Right renal pelvis (tissue), 4 donors: Measurements from ENCODE around the gene SSNA1. TPM values are rescaled to one million over a fixed set of nuclear protein-coding genes. Genes with fewer than 3 reads are reported as not detected.

Experiments used
- DNase-seq, 4 donors: peaks; one replicate each; pipeline ENCODE4 v3.0.0-alpha.2; 2013; ENCODE audit warnings: low read depth in 4 of 4, low spot score in 3 of 4, missing footprints in 1 of 4
- polyA plus RNA-seq, 4 donors: library from polyadenylated mRNA; unstranded; fragments of 120-200 nt; gene quantifications; one replicate each; pipeline ENCODE4 v1.2.1, GENCODE V29; 2013; ENCODE audit not compliant: insufficient read length in 4 of 4

Gene SSNA1
- polyA plus RNA-seq, 4 donors = 42.7 to 70.4 (median 47.7) TPM

DNA sequence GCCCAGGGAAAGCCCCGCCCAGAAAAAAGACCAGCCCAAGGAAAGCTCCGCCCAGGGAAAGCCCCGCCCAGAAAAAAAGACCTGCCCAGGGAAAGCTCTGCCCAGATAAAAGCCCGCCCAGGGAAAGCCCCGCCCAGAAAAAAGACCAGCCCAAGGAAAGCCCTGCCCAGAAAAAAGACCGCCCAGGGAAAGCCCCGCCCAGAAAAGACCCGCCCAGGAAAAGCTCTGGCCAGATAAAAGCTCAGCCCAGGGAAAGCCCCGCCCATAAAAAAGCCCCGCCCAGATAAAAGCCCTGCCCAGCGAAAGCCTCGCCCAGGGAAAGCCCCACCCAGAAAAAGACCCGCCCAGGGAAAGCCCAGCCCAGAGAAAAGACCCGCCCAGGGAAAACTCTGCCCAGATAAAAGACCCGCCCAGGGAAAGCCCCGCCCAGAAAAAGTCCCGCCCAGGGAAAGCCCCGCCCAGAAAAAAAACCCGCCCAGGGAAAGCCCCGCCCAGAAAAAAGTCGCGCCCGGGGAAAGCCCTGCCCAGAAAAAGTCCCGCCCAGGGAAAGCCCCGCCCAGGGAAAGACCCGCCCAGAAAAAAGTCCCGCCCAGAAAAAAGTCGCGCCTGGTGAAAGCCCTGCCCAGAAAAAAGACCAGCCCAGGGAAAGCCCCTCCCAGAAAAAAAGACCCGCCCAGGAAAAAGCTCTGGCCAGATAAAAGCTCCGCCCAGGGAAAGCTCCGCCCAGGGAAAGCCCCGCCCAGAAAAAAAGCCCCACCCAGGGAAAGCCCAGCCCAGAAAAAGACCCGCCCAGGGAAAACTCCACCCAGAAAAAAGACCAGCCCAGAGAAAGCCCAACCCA lies 37.6 kb upstream of the SSNA1 start:
- no peak for DNase-seq

GRCh38 chr9:137152844-137153405 lies 35.6 kb upstream of the SSNA1 start:
- DNase-seq = no peak

- DNase-seq = no peak
These were observed 31.7 kb upstream of the SSNA1 start for GRCh38 chr9:137156567-137157375.

- no peak for DNase-seq
These were observed 30.7 kb upstream of the SSNA1 start for GRCh38 chr9:137157618-137158415.

DNA sequence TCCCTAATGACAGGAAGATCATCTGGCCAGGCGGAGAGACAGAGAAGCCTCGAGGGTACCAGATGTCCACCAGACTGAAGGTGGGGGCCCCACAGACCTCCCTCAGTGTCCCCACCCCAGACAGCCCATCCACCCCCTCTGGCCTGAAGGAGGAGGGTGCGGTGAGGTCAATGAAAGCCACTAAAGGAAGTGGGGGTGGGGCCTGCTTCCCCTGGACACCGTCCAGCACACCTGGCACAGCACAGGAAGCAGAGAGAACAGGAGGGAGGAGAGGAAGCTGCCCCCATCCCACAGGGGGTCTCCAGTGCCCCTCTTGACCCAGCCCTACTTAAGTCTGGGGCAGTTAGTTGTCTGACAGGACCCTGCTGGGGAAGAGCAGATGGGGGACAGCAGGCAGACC lies 29.9 kb upstream of the SSNA1 start:
- no peak for DNase-seq

GRCh38 chr9:137159105-137160053 lies 29.1 kb upstream of the SSNA1 start:
- DNase-seq = no peak

GRCh38 chr9:137160054-137160425 lies 28.4 kb upstream of the SSNA1 start:
- DNase-seq = no peak

DNA sequence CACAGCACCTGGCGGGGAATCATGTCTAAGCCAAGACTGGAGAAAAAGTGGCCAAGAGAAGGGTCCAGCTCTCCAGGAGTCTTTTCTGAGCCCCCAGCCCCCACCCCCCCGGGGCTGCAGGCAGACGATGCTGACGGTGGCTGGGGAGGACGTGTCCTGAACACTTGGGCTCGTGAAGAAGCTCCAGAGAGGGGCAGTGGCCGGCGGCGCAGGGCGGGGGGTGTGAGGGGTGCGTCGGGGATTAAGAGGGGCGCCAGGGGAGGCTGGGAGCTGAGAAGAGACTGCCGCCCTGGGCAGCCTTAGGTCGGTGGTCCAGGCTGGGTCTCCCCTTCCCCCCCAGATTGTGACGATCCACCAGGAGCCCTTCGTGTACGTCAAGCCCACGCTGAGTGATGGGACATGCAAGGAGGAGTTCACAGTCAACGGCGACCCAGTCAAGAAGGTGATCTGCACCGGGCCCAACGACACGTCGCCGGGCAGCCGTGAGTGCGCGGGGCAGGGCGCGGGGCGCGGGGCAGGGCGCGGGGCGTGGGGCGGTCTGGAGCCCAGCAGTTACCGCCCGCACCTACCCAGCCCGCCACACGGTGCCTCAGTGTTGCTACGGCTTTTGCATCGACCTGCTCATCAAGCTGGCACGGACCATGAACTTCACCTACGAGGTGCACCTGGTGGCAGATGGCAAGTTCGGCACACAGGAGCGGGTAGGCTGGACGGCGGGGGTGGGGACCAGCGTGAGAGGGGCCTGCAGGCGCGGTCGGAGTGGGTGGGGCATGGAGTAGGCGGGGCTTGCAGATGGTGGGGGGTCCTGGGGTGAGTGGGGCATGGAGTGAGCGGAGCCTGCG lies 27.5 kb upstream of the SSNA1 start:
- no peak for DNase-seq

DNA sequence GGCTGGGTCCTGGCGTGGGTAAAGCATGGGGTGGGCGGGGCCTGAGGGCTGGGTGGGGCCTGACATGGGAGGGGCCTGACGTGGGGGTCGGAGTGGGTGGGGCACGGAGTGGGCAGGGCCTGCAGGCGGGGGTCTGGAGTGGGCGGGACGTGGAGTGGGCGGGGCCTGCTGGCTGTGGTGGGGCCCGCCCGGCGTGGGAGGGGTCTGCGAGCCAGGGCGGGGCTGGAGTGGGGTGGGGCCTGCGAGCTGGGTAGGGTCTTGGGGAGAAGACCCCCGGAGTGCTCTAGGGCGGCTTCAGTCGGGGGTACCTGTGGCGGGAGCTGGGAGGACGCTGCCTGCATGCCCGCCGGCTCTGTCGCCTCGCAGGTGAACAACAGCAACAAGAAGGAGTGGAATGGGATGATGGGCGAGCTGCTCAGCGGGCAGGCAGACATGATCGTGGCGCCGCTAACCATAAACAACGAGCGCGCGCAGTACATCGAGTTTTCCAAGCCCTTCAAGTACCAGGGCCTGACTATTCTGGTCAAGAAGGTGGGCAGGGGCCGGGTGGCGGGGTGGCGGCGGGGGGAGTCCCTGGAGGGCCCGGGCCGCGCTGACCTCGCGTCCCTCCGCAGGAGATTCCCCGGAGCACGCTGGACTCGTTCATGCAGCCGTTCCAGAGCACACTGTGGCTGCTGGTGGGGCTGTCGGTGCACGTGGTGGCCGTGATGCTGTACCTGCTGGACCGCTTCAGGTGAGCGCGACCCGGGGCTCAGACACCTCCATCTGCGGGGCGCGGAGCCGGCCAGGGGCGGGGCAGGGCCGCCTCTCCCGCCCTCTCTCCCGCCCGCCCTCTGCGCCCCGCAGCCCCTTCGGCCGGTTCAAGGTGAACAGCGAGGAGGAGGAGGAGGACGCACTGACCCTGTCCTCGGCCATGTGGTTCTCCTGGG lies 26.7 kb upstream of the SSNA1 start:
- no peak for DNase-seq

DNA sequence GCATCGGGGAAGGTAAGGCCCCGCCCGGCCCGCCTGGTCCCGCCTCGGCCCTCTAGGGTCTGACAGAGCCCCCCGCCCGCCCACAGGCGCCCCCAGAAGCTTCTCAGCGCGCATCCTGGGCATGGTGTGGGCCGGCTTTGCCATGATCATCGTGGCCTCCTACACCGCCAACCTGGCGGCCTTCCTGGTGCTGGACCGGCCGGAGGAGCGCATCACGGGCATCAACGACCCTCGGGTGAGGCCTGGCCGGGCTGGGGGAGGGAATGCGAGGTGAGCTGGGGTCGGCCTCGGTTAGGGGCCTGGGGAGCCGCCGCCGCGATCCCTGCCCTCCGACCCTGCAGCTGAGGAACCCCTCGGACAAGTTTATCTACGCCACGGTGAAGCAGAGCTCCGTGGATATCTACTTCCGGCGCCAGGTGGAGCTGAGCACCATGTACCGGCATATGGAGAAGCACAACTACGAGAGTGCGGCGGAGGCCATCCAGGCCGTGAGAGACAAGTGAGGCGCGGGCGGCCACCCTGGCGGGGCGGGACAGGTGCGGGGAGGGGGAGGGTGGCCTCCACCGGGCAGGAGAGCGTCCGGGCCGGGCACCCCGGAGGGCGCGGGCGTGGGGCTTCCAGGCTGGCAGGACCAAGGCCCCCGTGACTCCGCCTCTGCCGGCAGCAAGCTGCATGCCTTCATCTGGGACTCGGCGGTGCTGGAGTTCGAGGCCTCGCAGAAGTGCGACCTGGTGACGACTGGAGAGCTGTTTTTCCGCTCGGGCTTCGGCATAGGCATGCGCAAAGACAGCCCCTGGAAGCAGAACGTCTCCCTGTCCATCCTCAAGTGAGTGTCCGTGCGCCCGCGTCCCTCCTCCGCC lies 25.7 kb upstream of the SSNA1 start:
- DNase-seq = no peak

DNA sequence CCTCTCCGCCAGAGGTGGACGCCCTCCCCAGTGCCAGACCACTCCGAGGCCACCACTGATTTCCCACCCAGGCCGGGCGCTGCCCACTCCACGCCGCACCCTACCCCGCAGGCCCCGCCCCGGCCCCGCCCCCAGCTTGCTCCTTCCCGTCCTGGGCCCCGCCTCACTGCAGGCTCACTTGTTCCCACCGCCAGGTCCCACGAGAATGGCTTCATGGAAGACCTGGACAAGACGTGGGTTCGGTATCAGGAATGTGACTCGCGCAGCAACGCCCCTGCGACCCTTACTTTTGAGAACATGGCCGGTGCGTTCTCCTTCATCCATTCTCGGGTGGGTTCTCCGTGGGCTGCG lies 25.1 kb upstream of the SSNA1 start:
- no peak for DNase-seq

DNA sequence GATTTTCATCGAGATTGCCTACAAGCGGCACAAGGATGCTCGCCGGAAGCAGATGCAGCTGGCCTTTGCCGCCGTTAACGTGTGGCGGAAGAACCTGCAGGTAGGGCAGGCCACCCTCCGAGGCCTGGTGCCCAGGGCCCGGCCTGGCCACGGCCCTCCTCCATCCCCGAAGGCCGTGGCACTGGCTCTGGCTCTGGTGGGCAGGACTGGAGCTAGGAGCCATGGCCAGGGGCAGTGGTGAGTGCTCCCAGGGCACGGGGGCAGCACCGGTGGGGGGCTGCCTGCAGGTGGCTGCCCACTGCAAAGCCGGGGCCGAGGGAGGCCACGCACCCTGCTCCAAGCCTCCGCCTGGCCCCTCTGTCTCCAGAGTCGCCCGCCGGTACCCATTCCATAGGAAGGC lies 24.7 kb upstream of the SSNA1 start:
- DNase-seq = no peak

DNA sequence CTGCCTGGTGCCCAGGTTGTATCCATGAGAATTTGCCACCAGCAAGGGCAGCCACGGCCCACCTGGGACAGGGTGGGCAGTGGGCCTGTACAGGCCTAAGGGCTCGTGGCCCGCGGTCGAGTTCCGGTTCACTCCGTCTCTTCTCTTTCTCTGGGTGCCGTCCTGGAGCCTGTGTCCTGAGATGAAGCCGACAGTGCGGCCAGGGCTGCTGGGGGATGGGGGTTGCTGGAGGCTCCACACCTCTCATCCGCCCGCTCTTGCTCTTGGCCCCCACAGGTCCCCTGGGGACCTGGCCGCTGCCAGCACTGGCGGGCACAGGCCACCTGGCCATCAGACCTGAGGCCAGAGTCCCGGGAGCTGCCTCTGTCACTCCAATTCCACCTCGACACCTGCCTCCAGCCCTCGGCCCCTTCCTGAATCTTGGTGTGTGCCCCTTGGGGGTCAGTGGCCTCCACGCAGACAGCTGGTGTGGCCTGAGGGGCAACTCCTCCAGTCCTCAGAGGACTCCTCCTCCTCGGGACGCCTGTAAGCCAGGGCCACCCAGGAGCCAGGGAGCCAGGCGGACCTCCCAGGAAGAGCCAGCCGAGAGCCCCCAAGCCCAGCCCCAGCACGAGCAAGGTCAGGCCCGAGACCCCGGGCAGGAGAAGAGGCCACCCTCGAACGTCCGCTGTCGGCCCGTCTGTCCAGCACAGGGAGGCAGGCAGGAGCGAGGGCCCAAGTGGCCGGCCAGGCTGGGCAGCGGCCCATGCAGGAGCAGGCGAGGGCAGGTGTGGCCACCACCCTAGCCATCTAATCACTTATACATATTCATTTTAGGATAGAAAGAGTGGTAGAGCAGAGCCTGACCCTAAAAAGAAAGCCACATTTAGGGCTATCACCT lies 23.9 kb upstream of the SSNA1 start:
- DNase-seq = no peak

DNA sequence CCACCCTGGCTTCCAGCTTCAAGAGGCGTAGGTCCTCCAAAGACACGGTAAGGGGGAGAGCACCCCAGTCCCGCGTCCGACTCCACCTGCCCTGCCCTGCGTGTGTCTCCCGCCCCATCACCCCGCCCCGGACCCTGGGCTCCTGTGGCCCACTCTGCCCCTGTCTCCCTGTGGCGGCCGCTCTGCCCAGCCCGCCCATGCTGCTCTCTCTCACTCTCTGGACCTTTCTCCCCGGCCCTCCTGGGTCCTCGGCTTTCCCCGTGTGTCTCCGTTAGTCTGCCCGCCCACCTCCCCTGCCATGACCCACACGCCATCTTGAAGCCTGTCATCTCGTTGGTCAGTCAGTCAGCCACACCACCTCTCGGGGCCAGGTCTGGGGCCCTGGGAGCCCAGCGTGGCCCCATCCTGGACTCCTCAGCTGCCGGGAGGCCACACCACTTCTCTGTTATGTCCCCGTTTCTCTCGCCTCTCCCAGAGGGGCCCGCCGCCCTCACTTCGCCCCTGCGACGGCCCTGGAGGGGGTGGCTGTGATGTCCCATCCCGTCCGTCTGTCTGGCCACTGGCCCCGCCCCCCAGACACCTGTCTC lies 23.1 kb upstream of the SSNA1 start:
- DNase-seq = no peak

DNA sequence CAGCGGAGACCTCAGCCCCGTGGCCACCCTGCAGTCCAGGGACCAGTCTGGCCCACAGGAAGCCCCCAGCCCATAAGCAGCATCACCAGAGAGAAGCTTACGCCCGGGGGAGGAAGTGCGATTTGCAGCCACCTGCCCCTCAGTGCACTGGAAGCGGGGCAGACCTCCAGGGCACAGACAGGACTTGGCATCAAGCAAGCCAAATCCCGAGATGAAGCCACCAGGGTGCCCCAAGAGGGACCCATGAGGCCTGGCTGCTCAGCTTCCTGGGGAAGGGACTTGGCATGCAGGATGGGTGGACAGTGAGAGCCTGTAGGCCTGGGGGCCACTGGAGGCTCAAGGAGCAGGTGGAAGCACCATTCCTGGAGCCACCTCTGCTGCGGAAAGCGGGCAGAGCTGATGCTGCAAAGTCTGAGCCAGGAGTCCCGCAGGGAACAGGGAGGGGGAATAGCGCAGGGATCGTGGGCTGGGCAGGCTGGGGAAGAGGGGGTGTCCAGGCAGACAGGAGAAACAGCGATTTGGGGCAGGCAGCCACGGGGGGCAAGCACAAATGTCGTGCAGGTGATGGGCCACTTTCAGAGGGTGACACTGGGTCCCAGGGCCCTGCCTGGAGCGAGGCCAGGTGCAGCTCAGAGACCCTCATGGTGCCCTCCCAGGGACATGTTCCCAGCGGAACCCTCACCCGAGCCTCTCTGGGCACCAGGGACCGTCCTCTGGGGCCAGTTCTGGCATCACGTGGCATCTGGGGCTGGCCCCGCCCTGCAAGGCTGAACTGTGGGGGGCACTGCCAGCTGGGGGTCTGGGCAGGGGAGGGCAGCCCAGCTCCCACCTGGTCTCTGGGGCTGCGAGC lies 21.9 kb upstream of the SSNA1 start:
- no peak for DNase-seq
